Fibroblast of peridontal ligament (primary cell): ENCODE data around the gene THBS1.

Experiments
- DNase-seq: peaks from one replicate; pipeline ENCODE4 v3.0.0-alpha.2; 2010; ENCODE audit errors: extremely low read depth

The THBS1 gene

GRCh38 chr15:39631357-39631756 lies 50.5 kb downstream of the THBS1 start:
- DNase-seq, result no peak

DNA sequence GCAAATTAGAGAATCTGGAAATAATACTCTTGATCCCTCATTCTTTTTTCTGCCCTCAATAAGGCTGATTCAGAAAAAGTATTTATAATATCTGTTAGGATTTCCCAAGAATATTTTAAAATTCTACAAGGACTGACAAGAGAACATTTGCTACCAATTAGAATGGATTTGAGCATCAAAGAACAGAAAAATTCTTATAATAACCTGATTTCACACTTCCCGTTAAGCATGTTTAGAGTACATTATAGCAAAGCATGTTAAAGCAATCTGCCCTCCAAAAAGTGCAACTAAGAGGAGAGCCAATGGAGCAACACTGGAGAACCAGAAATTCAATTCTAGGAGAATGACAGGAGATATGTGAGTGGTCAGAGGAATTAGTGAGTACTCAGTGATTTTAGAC lies 57.2 kb downstream of the THBS1 start:
- DNase-seq, result no peak

DNA sequence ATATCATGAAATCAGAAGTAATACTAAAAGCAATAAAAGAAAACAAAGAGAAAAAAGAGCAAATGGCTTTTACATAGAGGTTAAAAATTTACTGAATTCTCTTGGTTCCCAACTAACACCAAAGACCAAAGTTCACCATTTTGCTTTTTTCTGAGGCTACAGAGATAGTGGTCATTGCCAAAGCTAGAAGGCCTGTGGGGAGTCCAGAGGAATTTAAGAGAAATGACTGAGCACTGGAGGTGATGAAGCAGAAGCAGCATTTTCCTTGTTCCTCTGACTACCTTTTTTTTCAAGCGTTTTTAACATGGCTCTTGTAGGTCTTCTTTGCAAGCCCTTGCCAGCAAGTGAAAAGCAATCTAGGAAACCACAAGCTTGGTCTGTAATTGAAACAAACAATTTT lies 58.2 kb downstream of the THBS1 start:
- no peak for DNase-seq

DNA sequence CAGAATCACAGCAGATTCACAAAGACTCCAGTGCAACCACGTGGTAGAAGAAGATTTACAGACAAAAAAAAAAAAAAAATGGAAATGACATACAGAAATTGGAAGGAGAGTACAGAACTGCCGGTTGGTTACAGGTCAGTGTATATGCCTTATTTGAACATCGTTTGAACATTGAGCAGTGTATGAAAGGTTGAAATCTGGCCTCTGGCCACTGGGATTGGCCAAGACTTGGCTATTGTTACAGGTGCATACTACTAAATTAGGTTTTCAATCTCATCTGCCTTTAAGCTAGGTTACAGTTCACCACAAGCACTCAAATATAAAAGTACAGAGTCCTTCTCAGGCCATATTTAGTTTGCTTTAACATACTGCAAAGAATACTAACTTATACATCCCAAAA lies 59.8 kb downstream of the THBS1 start:
- DNase-seq, result no peak

DNA sequence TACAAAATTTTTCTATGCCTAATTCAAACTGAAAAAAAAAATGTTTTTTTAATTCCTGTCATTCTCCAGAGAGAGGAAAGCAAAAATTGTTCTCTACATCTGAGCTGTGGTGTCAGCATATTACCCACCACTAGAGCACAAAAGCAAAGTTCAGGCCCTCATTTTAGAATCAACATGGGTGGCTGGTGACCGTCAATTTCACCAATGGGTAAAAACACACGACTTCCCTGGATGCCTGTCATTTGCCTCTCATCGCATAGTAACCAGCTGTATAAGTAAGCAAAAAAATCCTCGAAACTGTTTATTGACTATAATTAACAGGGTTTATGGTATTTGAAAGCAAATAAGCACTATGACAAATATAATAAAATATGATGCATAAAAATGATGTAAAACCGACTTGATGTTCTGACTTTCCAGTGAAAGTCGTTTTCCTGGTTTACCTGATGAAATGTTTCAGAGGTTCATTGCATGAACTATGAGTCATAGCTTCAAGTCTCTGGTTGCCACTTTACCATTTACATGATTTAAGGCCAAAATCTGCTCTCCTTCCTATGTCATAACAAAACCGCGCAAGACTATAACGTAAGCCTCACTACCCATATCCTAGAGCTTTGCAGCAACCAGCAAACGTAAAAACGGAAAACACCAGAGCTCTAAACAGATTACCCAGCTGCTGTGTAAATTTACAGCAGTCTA lies 60.5 kb downstream of the THBS1 start:
- DNase-seq, result no peak

GRCh38 chr15:39642011-39642640 lies 61.2 kb downstream of the THBS1 start:
- no peak for DNase-seq

- DNase-seq, result no peak
These were observed 62.8 kb downstream of the THBS1 start for GRCh38 chr15:39643727-39644126.

DNA sequence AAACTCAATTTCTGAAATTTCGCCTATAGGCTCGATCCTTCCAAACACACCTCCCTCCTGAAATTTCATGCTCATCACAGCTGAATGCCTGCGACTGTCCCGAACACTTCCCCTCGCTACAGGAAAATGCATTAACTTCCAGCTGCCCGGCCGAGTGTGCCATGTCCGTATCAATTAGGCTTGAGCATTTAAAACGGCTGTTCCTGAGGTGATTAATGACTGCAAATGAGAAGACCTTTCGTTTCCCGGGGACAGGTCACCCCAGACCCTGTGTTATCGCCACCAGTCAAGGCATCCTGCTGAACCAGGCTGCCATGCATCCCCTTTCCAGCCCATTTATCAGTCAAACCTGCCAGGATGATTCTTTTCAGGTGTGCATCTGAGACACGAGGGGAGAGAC lies 63.3 kb downstream of the THBS1 start:
- DNase-seq, result no peak

DNA sequence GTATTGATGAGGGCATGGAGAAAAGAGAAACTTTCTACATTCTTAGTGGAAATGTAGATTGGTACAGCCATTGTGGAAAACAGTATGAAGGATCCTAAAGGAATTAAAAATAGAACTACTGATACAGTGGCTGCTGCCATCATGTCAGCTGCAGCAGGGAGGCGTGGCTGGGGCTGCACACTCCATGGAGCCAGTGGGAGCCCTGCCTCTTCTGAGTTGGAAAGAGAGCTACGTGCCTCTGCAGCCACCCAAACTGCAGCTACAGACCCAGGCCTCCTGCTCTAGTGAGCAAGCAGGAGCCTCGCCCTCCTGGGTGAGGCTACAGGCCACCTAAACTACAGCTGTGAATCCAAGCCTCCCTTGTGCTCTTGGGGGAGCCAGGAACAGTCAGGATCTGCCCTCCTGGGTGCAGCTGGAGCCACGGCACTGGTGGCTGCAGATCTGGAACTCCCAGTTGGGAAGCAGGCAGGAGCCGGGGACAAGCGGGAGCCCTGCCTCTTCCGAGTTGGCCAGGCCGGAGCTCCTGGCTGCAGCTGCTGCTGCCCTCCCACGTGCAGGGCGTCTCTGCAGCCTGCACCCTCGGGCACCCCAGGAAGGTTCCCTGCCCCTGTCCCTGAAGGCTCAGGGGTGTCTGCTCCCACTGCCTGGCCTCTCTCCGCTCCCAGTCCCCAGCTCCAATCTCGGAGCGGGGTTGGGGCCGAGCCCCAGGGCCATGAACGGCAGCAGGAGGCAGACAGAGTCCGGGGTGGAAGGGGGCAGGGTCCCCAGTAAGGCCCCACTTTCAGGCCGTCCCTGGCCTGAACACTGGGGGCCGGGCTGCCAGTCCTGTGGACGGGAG lies 64.5 kb downstream of the THBS1 start:
- DNase-seq, result no peak

DNA sequence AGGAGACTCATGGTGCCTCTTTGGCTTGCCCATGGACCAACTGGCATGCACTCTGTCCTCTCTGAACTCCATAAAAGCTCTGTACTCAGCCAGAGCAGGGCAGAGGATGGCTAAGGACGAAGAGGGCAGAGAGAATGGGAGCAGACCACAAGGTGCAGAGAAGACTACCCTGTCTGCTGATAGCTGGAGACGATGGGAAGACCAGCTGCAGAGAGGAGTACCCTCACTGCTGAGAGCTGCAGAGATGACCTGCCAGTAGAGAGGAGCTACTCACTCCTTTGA lies 65.0 kb downstream of the THBS1 start:
- DNase-seq, result no peak

DNA sequence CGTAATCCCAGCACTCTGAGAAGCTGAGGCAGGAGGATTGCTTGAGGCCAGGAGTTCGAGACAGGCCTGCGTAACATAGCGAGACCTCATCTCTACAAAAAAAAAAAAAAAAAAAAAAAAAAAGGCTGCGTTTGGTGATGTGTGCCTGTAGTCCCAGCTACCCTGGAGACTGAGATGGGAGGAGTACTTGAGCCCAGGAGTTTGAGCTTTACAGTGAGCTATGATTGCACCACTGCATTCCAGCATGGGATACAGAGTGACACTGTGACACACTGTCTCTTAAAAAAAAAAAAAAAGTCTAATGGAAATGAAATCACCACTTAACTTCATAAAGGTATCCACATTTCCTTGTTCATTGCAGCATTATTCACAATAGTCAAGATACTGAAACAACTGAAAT lies 65.5 kb downstream of the THBS1 start:
- no peak for DNase-seq
